Stimulated activated CD8-positive, alpha-beta memory T cell treated with anti-CD3 and anti-CD28 coated beads, Interleukin-12 subunit alpha, Interleukin-12 subunit beta, amount 100 ng/mL, for 24 hours (primary cell): ENCODE measurements around the gene SKA2.
A peak's percentile ranks its signal among the peaks of the same experiment; 100 is the strongest.
"Not testable (repeated sequence)": the region's sequence is repeated elsewhere in the genome, so short reads cannot be mapped to it uniquely, and the experiment has no call there.

Source experiments
- DNase-seq: peaks from one replicate; pipeline ENCODE4 v3.0.0-alpha.2; 2020; ENCODE audit errors: extremely low read depth

The SKA2 gene

GRCh38 chr17:59151591-59151990 is 3.4 kb downstream of the SKA2 start:
- no peak for DNase-seq

DNA sequence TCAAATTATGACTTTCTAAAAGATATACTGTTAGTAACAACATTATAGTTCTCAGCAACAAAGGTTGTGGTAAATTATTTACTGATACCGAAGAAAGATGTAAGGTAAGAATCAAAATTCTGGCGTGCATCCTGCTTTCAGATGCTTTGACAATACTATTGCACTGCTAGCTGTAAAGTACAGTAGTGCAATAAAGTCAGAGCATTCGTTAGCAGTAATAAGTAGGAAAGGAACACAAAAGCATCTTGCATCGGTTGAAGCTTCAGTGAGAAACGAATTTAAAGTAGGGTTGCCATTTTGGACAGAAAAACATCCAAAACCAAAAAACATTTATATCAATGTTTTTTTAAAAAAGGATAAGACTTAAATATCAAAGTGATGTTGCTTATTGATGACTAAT is 4.0 kb downstream of the SKA2 start:
- DNase-seq: no peak

DNA sequence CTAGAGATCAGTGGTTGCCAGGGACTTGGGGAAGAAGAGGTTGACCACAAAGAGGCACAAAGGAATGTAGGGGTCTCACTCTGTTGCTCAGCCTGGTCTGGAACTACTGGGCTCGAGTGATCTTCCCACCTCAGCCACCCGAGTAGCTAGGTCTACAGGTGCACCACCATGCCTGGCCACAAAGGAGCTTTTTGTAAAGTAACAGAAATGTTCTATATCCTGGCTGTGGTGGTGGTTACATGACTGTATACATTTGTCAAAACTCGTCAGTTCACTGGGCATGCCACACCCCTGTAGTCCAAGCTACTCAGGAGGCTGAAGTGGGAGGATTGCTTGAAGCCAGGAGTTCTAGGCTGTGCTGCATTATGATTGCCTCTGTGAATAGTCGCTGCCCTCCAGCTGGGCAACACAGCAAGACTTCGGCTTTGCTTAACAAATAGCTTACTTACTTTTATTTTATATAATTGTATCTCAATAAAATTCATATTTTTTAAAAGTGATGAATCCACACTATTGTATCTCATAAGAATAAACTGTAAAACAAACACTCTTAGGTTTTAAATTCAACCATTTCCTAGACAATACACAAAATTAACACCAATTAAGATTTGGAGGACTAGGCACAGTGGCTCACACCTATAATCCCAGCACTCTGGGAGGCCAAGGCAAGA is 5.0 kb downstream of the SKA2 start:
- DNase-seq: no peak

DNA sequence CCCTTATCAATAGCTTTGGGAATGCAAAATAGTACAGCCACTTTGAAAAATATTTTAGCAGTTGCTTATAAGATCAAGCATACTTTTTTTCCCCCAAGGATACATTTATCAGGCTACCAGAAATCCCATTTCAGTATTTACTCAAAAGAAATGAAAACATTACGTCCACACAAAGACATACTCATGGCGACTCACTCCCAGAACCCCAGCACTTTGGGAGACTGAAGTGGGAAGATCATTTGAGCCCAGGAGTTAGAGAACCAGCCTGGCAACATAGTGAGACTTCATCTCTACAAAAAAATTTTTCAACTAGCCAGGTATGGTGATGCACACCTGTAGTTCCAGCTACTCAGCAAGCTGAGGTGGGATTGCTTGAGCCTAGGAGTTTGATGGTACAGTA is 5.9 kb downstream of the SKA2 start:
- DNase-seq: no peak

DNA sequence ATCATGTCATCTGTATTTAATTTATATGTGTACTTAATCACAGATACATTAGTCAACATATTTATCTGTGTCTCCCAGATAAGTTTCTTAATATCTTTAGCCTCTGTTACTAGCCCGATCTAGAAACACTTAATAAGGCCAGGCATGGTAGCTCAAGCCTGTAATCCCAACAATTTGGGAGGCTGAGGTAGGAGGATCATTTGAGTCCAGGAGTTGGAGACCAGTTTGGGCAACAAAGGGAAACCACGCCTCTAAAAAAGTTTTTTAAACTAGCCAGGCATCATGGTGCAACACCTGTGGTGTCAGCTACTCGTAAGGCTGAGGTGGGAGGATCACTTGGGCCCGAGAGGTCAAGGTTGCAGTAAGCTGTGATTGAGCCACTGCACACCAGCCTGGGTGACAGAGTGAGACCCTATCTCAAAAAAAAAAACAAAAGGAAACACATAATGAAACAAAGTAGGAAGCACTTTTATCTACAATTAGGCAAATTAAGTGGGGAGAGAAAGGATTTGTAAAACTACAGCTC is 9.4 kb downstream of the SKA2 start:
- DNase-seq: no peak

- no peak for DNase-seq
Measured at GRCh38 chr17:59141860-59142259, 13.1 kb downstream of the SKA2 start.

DNA sequence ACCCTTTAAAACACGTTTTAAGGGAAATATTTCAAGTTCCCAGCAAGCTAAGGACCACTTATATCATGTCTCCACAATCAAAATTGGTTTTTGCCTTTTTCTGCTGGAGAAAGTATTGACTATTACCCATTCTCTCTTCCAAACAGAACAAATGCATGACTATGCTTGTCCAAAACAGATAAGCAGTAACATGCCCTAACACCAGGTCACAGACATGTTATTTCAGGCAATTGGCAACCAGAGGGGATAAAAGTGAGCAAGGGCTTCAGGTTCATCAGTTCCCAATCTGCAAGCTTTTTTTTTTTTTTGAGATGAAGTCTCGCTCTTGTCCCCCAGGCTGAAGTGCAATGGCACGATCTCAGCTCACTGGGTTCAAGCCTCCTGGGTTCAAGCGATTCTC is 15.0 kb downstream of the SKA2 start:
- DNase-seq: no peak

DNA sequence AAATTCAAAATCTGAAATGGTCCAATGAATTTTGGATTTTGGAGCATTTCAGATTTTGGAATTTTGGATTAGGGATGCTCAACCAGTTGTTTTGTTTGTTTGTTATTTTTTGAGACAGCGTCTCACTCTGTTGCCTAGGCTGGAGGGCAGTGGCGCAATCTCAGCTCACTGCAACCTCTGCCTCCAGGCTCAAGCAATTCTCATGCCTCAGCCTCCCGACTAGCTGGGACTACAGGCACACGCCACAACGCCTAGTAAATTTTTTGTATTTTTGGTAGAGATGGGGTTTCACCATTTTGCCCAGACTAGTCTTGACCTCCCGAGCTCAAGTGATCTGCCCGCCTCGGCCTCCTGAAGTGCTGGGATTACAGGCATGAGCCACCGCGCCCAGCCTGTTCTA is 16.6 kb downstream of the SKA2 start:
- not testable (repeated sequence) for DNase-seq

DNA sequence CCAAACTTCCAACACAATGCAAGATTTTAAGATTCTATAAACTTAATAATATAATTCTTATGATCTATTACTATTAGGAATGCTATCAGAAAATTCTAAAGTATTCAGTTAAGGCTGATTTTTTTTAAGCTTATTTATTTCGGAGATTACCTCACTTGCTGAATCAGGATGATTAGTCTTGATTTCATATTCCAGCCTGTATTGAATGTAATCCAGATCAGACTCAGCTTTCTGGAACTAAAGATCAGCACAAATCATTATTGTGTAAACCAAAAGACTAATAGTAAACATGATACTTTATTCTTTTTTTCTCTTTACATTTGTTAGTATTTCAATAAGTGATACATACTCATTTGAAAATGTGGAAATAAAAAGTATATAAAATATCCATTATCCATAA is 23.9 kb downstream of the SKA2 start:
- no peak for DNase-seq

DNA sequence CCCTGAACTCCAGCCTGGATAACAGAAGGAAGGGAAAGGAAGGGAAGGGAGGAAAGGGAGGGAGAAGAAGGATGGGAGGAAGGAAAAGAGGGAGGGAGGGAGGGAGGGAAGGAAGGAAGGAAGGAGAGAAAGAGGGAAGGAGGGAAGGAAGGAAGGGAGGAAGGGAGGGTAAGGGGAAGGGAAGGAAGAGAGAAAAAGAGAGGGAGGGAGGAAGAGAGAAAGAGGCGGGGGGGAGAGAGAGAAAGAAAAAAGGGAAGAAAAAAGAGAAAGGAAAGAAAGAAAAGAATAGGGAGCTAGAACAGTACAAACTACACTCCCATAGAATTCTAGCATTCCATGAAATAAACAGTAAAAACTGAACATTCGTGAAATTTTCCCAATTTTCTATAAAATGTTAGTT is 25.2 kb downstream of the SKA2 start:
- DNase-seq: no peak

DNA sequence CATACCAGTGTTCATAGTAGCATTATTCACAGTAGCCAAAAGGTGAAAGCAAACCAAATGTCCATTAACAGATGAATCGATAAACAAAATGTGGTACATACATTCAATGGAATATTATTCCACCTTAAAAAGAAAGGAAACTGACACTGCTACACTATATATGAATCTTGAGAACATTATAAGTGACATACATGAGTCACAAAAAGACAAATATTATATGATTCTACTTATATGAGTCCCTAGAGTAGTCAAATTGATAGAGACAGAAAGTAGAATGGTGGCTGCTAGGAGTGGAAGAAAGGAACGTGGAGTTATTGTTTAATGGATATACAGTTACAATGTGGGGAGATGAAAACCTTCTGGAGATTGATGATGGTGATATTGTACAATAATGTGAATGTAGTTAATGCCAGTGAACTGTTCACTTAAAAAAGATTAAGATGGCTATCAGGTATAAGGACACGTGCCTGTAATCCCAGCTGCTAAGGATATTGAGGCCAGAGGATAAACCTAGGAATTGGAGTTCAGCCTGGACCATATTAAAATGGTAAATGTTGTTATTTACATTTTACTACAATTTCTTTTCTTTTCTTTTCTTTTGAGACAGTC is 28.1 kb downstream of the SKA2 start:
- DNase-seq: no peak

DNA sequence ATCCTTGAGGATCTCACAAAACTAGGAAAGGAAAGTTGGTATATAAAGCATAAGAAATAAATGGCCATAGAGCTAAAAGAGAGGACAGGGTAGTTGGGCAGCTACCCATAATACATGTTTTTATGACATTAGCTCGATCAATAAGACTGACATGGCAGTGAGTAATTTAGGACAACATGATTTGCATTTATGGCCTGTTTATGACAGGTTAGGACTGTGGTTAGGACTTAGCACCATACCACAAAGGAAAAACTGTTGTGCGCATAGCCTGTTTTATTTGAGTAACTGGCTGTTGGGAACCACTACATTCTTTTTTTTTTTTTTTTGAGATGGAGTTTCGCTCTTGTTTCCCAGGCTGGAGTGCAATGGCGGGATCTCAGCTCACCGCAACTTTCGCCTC is 30.3 kb downstream of the SKA2 start:
- DNase-seq: no peak

GRCh38 chr17:59121901-59122480 is 33.0 kb downstream of the SKA2 start:
- DNase-seq: no peak

- no peak for DNase-seq
Measured at GRCh38 chr17:59115474-59115873, 39.5 kb downstream of the SKA2 start.

DNA sequence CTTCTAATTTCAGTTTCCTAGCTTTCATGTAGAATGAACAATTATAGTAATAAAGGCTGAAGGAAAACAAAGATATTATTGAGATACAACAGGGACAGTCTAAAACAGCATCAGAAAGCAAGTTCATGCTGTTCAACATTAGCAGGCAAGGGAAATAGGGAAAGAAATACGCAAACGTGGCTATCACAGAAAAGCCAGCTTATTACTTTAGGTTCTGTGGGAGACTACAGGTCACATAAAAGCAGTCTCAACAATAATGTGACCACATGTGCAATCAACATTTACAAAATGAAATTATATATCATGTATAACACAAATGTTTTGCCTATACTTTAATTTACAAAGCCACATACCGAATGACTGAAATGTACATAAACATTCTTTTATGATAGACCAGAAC is 43.4 kb downstream of the SKA2 start:
- DNase-seq: no peak

GRCh38 chr17:59110973-59111372 is 44.0 kb downstream of the SKA2 start:
- DNase-seq: no peak

GRCh38 chr17:59108400-59109102 is 46.4 kb downstream of the SKA2 start:
- no peak for DNase-seq

DNA sequence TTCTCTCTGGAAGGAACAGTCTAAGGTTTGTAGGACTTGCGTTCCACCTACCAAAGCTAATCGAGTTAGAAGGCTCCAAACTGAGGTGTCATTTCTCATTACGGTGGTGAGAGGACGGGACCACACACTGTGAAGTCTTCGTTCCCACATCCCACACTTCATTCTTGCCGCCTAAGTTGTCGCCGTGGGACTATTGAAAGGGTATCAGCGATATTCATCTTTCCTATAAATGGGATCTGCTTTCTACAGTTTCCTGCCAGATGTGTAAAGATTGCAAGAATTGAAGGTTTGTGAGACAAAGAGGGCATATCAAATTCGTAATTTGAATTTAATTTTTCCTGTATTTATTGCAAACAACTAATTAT is 47.7 kb downstream of the SKA2 start:
- DNase-seq: no peak

DNA sequence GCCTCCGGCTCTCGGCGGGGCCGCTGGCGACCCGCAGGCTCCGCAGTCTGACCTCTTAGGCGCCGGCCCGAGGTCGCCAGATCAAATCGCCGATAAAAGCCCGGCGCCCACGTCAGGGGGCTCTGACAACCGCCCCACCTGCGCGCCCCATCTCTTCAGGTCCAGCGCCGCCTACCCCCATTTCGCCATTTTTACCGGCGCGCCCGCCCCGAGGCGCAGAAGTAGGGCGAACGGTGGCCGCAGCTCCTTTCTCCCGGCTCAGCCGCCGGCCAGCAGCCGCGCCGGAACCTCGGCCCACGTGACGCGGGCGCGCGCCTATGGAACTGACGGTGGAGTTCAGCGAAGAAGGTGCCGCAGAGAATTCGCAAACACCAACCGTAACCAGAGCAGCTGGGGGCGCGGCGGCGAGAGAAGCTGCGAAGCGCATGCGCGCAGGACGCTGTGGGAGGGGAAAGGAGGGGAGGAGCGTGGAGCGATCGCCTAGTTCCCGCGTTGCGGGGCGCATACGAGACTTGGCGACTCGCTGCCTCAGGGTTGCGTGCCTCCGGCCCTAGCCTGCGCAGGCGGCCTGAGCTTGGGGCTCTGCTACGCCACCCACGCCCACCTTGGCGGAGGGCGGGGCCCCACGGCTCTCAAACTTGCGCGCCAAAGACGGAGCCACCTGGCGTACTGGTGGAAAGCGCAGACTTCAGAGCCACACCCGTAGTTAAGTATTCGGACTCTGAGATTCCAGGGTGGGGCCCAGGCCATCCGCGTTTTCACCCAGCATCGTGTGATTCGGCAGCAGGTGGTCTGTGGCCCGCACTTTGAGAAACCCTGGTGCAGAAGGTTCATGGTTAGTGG is 48.3 kb downstream of the SKA2 start, which contains the start of gene TRIM37:
Gene TRIM37 (minus strand): TSS at position 418 of the 843 bp plus-strand sequence. CDS start 419 bp downstream, outside the sequence.
- DNase-seq: peak; percentile 98

GRCh38 chr17:59105852-59106462 is 49.0 kb downstream of the SKA2 start:
- DNase-seq: peak; percentile 31

- no peak for DNase-seq
Measured at GRCh38 chr17:59101178-59101577, 53.8 kb downstream of the SKA2 start.
